Mucosa of rectum (tissue), 2 donors: Measurements from ENCODE around the gene ZC3H18.

Experiments
- H3K27ac ChIP-seq, 2 donors: one replicate each; pipeline ENCODE4 v1.7.0; 2013; ENCODE audit warnings: inconsistent platforms in 2 of 2, low read depth in 2 of 2, low read length in 2 of 2
- H3K27me3 ChIP-seq, 2 donors: one replicate each; pipeline ENCODE4 v1.7.0; 2013; ENCODE audit warnings: low read length in 2 of 2; ENCODE audit not compliant: control insufficient read depth in 2 of 2, insufficient read depth in 2 of 2
- H3K36me3 ChIP-seq, 2 donors: one replicate each; pipeline ENCODE4 v1.7.0; 2013; ENCODE audit warnings: low read length in 2 of 2; ENCODE audit not compliant: control insufficient read depth in 2 of 2, insufficient read depth in 2 of 2
- H3K4me1 ChIP-seq, 2 donors: one replicate each; pipeline ENCODE4 v1.7.0; 2013; ENCODE audit warnings: low read length in 2 of 2, mild to moderate bottlenecking in 1 of 2; ENCODE audit not compliant: control insufficient read depth in 2 of 2, insufficient read depth in 2 of 2
- H3K4me3 ChIP-seq, 2 donors: one replicate each; pipeline ENCODE4 v1.7.0; 2013; ENCODE audit warnings: low read length in 2 of 2
- H3K9ac ChIP-seq, 2 donors: one replicate each; pipeline ENCODE4 v1.7.0; 2013; ENCODE audit warnings: low read length in 2 of 2, low read depth in 1 of 2, mild to moderate bottlenecking in 1 of 2
- H3K9me3 ChIP-seq, 2 donors: one replicate each; pipeline ENCODE4 v1.7.0; 2013; ENCODE audit warnings: low read length in 2 of 2; ENCODE audit not compliant: control insufficient read depth in 2 of 2
- donor health status: healthy.
- donor health status: Normal muscosa, but diverticular disease.

Gene ZC3H18

GRCh38 chr16:88622866-88623265 lies 52.7 kb downstream of the ZC3H18 start:
- H3K4me1 ChIP-seq, result peaks cover 8 to 14% of the 10 kb centered on the region in 2 donors
- no peak overlapping the region for H3K27ac ChIP-seq
- H3K36me3 ChIP-seq, result peaks cover 42 to 47% of the 10 kb centered on the region in 2 donors
- no peak overlapping the region for H3K9ac ChIP-seq
- no peaks in the 10 kb centered on the region for H3K9me3 ChIP-seq
- H3K27me3 ChIP-seq, result no peaks in the 10 kb centered on the region
- H3K4me3 ChIP-seq, result no peak overlapping the region

DNA sequence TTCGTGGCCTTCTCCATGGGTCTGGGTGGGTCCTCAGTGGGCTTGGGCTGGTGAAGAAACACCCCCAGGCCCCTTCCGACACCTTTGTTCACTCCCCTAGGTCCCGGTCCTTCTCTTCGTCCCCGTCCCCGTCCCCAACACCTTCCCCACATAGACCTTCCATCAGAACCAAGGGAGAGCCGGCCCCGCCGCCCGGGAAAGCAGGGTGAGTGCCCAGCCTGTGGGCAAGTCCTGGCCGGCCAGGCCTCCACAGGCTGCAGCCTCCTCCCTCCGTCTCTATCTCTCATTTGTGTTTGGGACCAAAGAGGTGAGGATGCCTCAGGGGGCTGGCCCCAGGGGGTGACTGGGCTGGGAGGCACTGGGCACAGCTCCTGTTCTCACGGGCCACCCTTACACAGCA lies 53.7 kb downstream of the ZC3H18 start:
- no peak overlapping the region for H3K4me3 ChIP-seq
- H3K9ac ChIP-seq, result no peak overlapping the region
- no peak overlapping the region for H3K27ac ChIP-seq
- H3K36me3 ChIP-seq, result peaks cover 43 to 51% of the 10 kb centered on the region in 2 donors
- no peaks in the 10 kb centered on the region for H3K9me3 ChIP-seq
- no peaks in the 10 kb centered on the region for H3K27me3 ChIP-seq
- peaks cover 0 to 6% of the 10 kb centered on the region in 2 donors for H3K4me1 ChIP-seq

GRCh38 chr16:88624481-88624880 lies 54.3 kb downstream of the ZC3H18 start:
- Histone ChIP-seq H3K4me3 (no peak overlapping the region), H3K36me3 (peaks cover 43 to 52% of the 10 kb centered on the region in 2 donors), H3K4me1 (peaks cover 0 to 6% of the 10 kb centered on the region in 2 donors), H3K9me3 (no peaks in the 10 kb centered on the region), H3K27ac (no peak overlapping the region), H3K27me3 (no peaks in the 10 kb centered on the region), H3K9ac (no peak overlapping the region)

DNA sequence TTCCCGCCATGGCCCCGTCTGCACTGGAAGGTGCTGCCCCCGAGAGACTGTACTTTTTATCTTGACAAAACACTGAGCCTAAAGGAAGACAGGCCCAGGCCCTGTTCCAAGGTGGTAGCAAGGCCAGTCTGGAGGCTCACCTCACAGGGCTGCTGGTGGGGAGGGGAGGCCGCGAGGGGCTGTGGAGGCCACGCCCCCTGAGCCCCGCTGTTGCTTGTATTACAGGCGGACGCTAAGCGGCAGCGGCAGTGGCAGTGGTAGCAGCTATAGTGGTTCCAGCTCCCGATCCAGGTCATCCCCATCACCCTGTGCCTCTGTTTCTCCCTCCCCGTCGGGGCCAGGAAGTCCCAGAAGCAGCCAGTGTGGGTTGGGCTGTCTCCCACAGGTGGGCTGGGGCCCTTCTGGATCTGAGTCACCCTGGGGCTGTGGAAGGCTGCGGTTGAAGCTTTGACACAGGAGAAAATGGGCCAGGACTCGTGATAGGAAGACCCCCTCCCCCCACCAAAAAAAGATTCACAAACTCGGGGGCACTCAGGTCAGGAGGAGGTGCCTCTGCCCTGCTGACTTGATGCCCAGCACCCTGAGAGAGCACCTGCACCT lies 54.9 kb downstream of the ZC3H18 start:
- Histone ChIP-seq H3K9ac (no peak overlapping the region), H3K27ac (no peak overlapping the region), H3K36me3 (peaks cover 47 to 56% of the 10 kb centered on the region in 2 donors), H3K9me3 (no peaks in the 10 kb centered on the region), H3K4me3 (no peak overlapping the region), H3K4me1 (peaks cover 0 to under 1% of the 10 kb centered on the region in 2 donors), H3K27me3 (no peaks in the 10 kb centered on the region)

DNA sequence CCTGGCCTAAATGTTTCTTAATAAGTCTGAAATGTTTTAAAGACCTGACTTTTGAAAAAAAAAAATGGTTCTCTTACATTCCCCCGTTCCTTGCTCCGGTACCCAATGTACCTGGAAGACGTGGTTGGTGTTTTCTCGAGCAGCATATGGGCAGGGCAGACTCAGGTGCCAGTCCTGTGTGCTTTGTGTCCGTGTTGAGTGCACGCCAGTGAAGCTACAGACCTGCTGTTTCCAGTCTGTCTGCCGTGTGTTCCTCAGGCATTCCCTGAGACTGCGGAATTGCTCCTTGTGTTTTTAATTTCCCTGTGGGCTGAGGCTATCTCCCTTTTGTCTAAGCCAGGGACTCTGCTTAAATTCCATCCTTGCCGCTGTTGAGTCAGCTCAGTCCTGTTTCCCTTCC lies 56.4 kb downstream of the ZC3H18 start:
- Histone ChIP-seq H3K36me3 (peaks cover 56 to 65% of the 10 kb centered on the region in 2 donors), H3K9me3 (no peaks in the 10 kb centered on the region), H3K4me1 (no peaks in the 10 kb centered on the region), H3K4me3 (no peak overlapping the region), H3K9ac (no peak overlapping the region), H3K27me3 (no peaks in the 10 kb centered on the region), H3K27ac (no peak overlapping the region)

GRCh38 chr16:88627531-88628411 lies 57.6 kb downstream of the ZC3H18 start:
- H3K4me1 ChIP-seq, result no peaks in the 10 kb centered on the region
- no peaks in the 10 kb centered on the region for H3K27me3 ChIP-seq
- H3K36me3 ChIP-seq, result peaks cover 50 to 64% of the 10 kb centered on the region in 2 donors
- no peaks in the 10 kb centered on the region for H3K9me3 ChIP-seq
- H3K4me3 ChIP-seq, result no peak overlapping the region
- no peak overlapping the region for H3K27ac ChIP-seq
- H3K9ac ChIP-seq, result no peak overlapping the region

DNA sequence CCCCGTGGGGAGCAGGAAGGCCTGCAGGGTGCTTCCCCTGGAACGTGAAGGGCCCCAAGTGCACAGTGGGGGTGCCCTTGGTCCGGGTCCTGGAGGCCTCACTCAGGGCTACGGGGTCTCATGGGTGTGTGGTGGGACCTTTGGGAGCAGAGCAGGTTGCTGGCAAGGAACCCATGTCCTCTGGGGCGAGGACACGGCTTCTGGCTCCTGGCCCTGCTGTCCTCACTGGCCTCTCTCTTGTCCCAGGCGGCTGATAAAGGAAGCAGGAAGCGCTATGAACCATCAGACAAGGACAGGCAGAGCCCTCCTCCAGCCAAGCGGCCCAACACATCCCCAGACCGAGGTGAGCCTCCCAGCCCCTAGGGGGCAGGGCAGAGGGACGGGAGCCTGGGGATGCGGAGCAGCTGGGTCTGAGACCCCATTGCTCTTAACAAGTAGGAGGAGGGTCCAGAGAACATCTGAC lies 58.3 kb downstream of the ZC3H18 start:
- Histone ChIP-seq H3K27ac (no peak overlapping the region), H3K9ac (no peak overlapping the region), H3K9me3 (no peaks in the 10 kb centered on the region), H3K4me3 (no peak overlapping the region), H3K4me1 (no peaks in the 10 kb centered on the region), H3K36me3 (peaks cover 43 to 57% of the 10 kb centered on the region in 2 donors), H3K27me3 (no peaks in the 10 kb centered on the region)

DNA sequence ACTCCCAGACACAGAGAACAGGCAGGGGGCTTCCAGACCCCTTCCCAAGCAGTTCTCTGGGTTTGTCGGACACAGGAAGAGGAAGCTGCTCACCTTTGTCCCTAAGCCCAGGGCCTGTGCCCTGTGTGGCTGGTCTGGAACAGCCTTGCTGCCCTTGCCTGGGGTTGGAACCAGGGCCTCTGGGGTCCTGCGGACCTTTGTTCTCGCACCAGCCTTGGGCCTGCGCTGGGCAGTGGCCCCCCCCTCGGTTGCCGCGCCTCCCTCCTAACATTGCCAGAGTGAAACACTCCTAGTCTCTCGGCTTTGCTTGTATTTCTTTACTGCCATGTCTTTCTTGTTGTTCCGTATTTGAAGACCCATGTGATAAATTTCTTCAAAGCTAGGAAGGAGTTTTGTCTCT lies 59.6 kb downstream of the ZC3H18 start:
- Histone ChIP-seq H3K4me1 (peaks cover 5 to 8% of the 10 kb centered on the region in 2 donors), H3K9me3 (no peaks in the 10 kb centered on the region), H3K27me3 (peaks cover 0 to under 1% of the 10 kb centered on the region in 2 donors), H3K27ac (no peak overlapping the region), H3K4me3 (no peak overlapping the region), H3K9ac (no peak overlapping the region), H3K36me3 (peaks cover 32 to 48% of the 10 kb centered on the region in 2 donors)

GRCh38 chr16:88630433-88630832 lies 60.2 kb downstream of the ZC3H18 start:
- H3K4me3 ChIP-seq, result no peak overlapping the region
- H3K4me1 ChIP-seq, result peaks cover 5 to 11% of the 10 kb centered on the region in 2 donors
- H3K27me3 ChIP-seq, result peaks cover 0 to 7% of the 10 kb centered on the region in 2 donors
- H3K36me3 ChIP-seq, result peaks cover 27 to 43% of the 10 kb centered on the region in 2 donors
- H3K9me3 ChIP-seq, result no peaks in the 10 kb centered on the region
- H3K9ac ChIP-seq, result no peak overlapping the region
- no peak overlapping the region for H3K27ac ChIP-seq

GRCh38 chr16:88630941-88631340 lies 60.7 kb downstream of the ZC3H18 start:
- Histone ChIP-seq H3K4me3 (no peak overlapping the region), H3K4me1 (peaks cover 5 to 11% of the 10 kb centered on the region in 2 donors), H3K9me3 (no peaks in the 10 kb centered on the region), H3K36me3 (peaks cover 27 to 42% of the 10 kb centered on the region in 2 donors), H3K27me3 (peaks cover 2 to 8% of the 10 kb centered on the region in 2 donors), H3K9ac (no peak overlapping the region), H3K27ac (no peak overlapping the region)
